ENCODE data around the gene OR10A3. TPM values are rescaled to one million over a fixed set of nuclear protein-coding genes. Genes with fewer than 3 reads are reported as not detected.
"Not testable (repeated sequence)": the region's sequence is repeated elsewhere in the genome, so short reads cannot be mapped to it uniquely, and the experiment has no call there.

Gene OR10A3
- not detected for total RNA-seq
- not detected for polyA plus RNA-seq
- long read RNA-seq, donor 1 = 0 reads
- long read RNA-seq, donor 2 = 0 reads
- long read RNA-seq, donor 3 = 0 reads
- long read RNA-seq, donor 4 = 0 reads
- long read RNA-seq, donor 5 = 0 reads

- no peaks in the 10 kb centered on the region for H3K4me1 ChIP-seq (ENCODE audit: control insufficient read depth in 5 of 5, insufficient read depth in 5 of 5, low read length in 5 of 5)
- TF ChIP-seq CTCF (IDR thresholded peaks at IDR 0.05; ENCODE audit: control extremely low read depth, extremely low read depth) = no peak
- no peaks in the 10 kb centered on the region for H3K27me3 ChIP-seq (ENCODE audit: control insufficient read depth in 3 of 3, insufficient read depth in 3 of 3, low read length in 2 of 3)
- WGBS, 2 donors = 90 to 95% methylated on average over 2 of the region's 2 CpGs
- ATAC-seq (ENCODE audit: insufficient read depth, low FRiP score) (no peak), DNase-seq (no peak)
- no peak within 1 kb of the TSS for H3K27ac ChIP-seq (ENCODE audit: low read depth in 1 of 2, low read length in 1 of 2)
- H3K36me3 ChIP-seq (ENCODE audit: control insufficient read depth in 4 of 4, insufficient read depth in 4 of 4, low read length in 4 of 4) = no peaks in the 10 kb centered on the region
- no peak within 1 kb of the TSS for H3K9ac ChIP-seq (ENCODE audit: insufficient read depth in 1 of 2, low read length in 2 of 2)
- peaks cover 0 to 16% (median 12%) of the 10 kb centered on the region in 4 donors for H3K9me3 ChIP-seq (ENCODE audit: control insufficient read depth in 4 of 4, insufficient read depth in 3 of 4, low read length in 3 of 4)
- H3K4me3 ChIP-seq = no peak within 1 kb of the TSS
These were observed at the start of gene OR10A3 for GRCh38 chr11:7941608-7942007. TSS of gene OR10A3 (minus strand) at chr11:7941708. CDS start at chr11:7939520, 2,188 bp downstream.

- peak overlapping the region; percentile 6 to 85 for H3K27ac ChIP-seq (ENCODE audit: low read depth in 1 of 2, low read length in 1 of 2)
These were observed 46.0 kb upstream of the OR10A3 start for GRCh38 chr11:7987560-7987883.

GRCh38 chr11:7986768-7987559, 45.5 kb upstream of the OR10A3 start, which contains the start of gene EIF3F:
TSS of gene EIF3F (plus strand) at chr11:7987337. CDS start at chr11:7987353, 16 bp downstream.
- H3K9ac ChIP-seq (ENCODE audit: insufficient read depth in 1 of 2, low read length in 2 of 2) = peak within 1 kb of the TSS; percentile 47 to 96
- no peaks in the 10 kb centered on the region for H3K27me3 ChIP-seq (ENCODE audit: control insufficient read depth in 3 of 3, insufficient read depth in 3 of 3, low read length in 2 of 3)
- peak within 1 kb of the TSS; percentile 30 to 89 for H3K27ac ChIP-seq (ENCODE audit: low read depth in 1 of 2, low read length in 1 of 2)
- peak; percentile 70 for TF ChIP-seq CTCF (IDR thresholded peaks at IDR 0.05; ENCODE audit: control extremely low read depth, extremely low read depth)
- 0 to 1% methylated on average over 46 to 47 of the region's 47 CpGs for WGBS, 2 donors
- no peaks in the 10 kb centered on the region for H3K9me3 ChIP-seq (ENCODE audit: control insufficient read depth in 4 of 4, insufficient read depth in 3 of 4, low read length in 3 of 4)
- peak; percentile 99 for ATAC-seq (ENCODE audit: insufficient read depth, low FRiP score)
- H3K4me3 ChIP-seq = peak within 1 kb of the TSS; percentile 98
- DNase-seq = peak; percentile 97 to 100 (median 100)
- H3K36me3 ChIP-seq (ENCODE audit: control insufficient read depth in 4 of 4, insufficient read depth in 4 of 4, low read length in 4 of 4) = peaks cover 2 to 16% (median 3%) of the 10 kb centered on the region in 4 donors
- H3K4me1 ChIP-seq (ENCODE audit: control insufficient read depth in 5 of 5, insufficient read depth in 5 of 5, low read length in 5 of 5) = peaks cover 2 to 14% (median 12%) of the 10 kb centered on the region in 5 donors

More at GRCh38 chr11:7987560-7987883, 46.0 kb upstream of the OR10A3 start:
- H3K4me1 ChIP-seq (ENCODE audit: control insufficient read depth in 5 of 5, insufficient read depth in 5 of 5, low read length in 5 of 5) = peaks cover 2 to 14% (median 12%) of the 10 kb centered on the region in 5 donors
- H3K9ac ChIP-seq (ENCODE audit: insufficient read depth in 1 of 2, low read length in 2 of 2) = peak overlapping the region; percentile 47 to 96
- not testable (repeated sequence) for DNase-seq; H3K9me3 ChIP-seq (ENCODE audit: control insufficient read depth in 4 of 4, insufficient read depth in 3 of 4, low read length in 3 of 4); ATAC-seq (ENCODE audit: insufficient read depth, low FRiP score); H3K27me3 ChIP-seq (ENCODE audit: control insufficient read depth in 3 of 3, insufficient read depth in 3 of 3, low read length in 2 of 3)
- H3K36me3 ChIP-seq (ENCODE audit: control insufficient read depth in 4 of 4, insufficient read depth in 4 of 4, low read length in 4 of 4) = peaks cover 7 to 20% (median 8%) of the 10 kb centered on the region in 4 donors
- H3K4me3 ChIP-seq = peak overlapping the region; percentile 98
- 0% methylated on average over 6 to 9 of the region's 13 CpGs for WGBS, 2 donors

GRCh38 chr11:7983832-7984590, 42.5 kb upstream of the OR10A3 start:
- Histone ChIP-seq H3K9ac (ENCODE audit: insufficient read depth in 1 of 2, low read length in 2 of 2) (no peak overlapping the region), H3K4me1 (ENCODE audit: control insufficient read depth in 5 of 5, insufficient read depth in 5 of 5, low read length in 5 of 5) (peaks cover 2 to 14% (median 12%) of the 10 kb centered on the region in 5 donors), H3K27me3 (ENCODE audit: control insufficient read depth in 3 of 3, insufficient read depth in 3 of 3, low read length in 2 of 3) (no peaks in the 10 kb centered on the region), H3K36me3 (ENCODE audit: control insufficient read depth in 4 of 4, insufficient read depth in 4 of 4, low read length in 4 of 4) (peaks cover 0 to 2% (median 0%) of the 10 kb centered on the region in 4 donors), H3K27ac (ENCODE audit: low read depth in 1 of 2, low read length in 1 of 2) (no peak overlapping the region), H3K4me3 (no peak overlapping the region), H3K9me3 (ENCODE audit: control insufficient read depth in 4 of 4, insufficient read depth in 3 of 4, low read length in 3 of 4) (no peaks in the 10 kb centered on the region)
- TF ChIP-seq CTCF (IDR thresholded peaks at IDR 0.05; ENCODE audit: control extremely low read depth, extremely low read depth) = no peak
- 79 to 93% methylated on average over 7 of the region's 7 CpGs for WGBS, 2 donors
- ATAC-seq (ENCODE audit: insufficient read depth, low FRiP score) (no peak), DNase-seq (no peak)
